Heart left ventricle (tissue), 16 donors: ENCODE results near the gene BMPR1B. TPM values are rescaled to one million over a fixed set of nuclear protein-coding genes. Genes with fewer than 3 reads are reported as not detected.

Experiments used
- ATAC-seq, 4 donors: fragments of 200-7000 bp; cut with Tn5 transposase; one replicate each; pipeline ENCODE4 v1.9.1; 2020 to 2022; ENCODE audit warnings: moderate library complexity in 4 of 4, mild to moderate bottlenecking in 3 of 4, moderate number of reproducible peaks in 1 of 4
- DNase-seq, 5 donors: peaks; one replicate each; pipeline ENCODE4 v3.0.0-alpha.2; 2020
- H3K27ac ChIP-seq, 12 donors: fragments of 200-600 bp; sonication (generic) in 4 of 12; one replicate each; pipeline versions ENCODE4 v1.5.0 to v1.8.0; 2016 to 2022; ENCODE audit warnings: mild to moderate bottlenecking in 2 of 12
- H3K27me3 ChIP-seq, 9 donors: fragments of 200-600 bp; sonication (generic) in 2 of 9; one replicate each; pipeline versions ENCODE4 v1.5.1 to v1.8.0; 2016 to 2022; ENCODE audit warnings: mild to moderate bottlenecking in 3 of 9
- H3K36me3 ChIP-seq, 9 donors: fragments of 200-600 bp; sonication (generic) in 2 of 9; one replicate each; pipeline versions ENCODE4 v1.5.0 to v1.8.0; 2018 to 2022; ENCODE audit warnings: mild to moderate bottlenecking in 2 of 9
- H3K4me1 ChIP-seq, 12 donors: fragments of 200-600 bp; sonication (generic) in 4 of 12; one replicate each; pipeline versions ENCODE4 v1.5.0 to v1.8.0; 2016 to 2022; ENCODE audit warnings: mild to moderate bottlenecking in 3 of 12
- H3K4me3 ChIP-seq, 12 donors: fragments of 200-600 bp; sonication (generic) in 4 of 12; one replicate each; pipeline versions ENCODE4 v1.5.0 to v1.8.0; 2017 to 2022; ENCODE audit warnings: mild to moderate bottlenecking in 9 of 12, moderate library complexity in 4 of 12
- H3K9me3 ChIP-seq, 12 donors: fragments of 200-600 bp; sonication (generic) in 4 of 12; one replicate each; pipeline versions ENCODE4 v1.5.0 to v1.8.0; 2016 to 2022; ENCODE audit warnings: mild to moderate bottlenecking in 1 of 12
- CTCF ChIP-seq, 12 donors: fragments of 200-600 bp; sonication (generic) in 4 of 12; IDR thresholded peaks; one replicate each; pipeline versions ENCODE4 v1.5.0 to v1.8.0; 2018 to 2022; ENCODE audit warnings: antibody characterized with exemption in 12 of 12, mild to moderate bottlenecking in 5 of 12
- POLR2A ChIP-seq, 2 donors: fragments of 450-650 bp; IDR thresholded peaks; one replicate each; pipeline ENCODE4 v1.6.1; 2017; ENCODE audit warnings: antibody characterized with exemption in 2 of 2, mild to moderate bottlenecking in 2 of 2, moderate library complexity in 2 of 2
- WGBS, 4 donors: extraction: QIAGEN DNeasy Blood & Tissue Kit in 2 of 4; methylation state at CpG; one replicate each; pipeline versions ENCODE4 v1.1.5 to v1.1.7; 2013 to 2018; 5-methylcytosine and 5-hydroxymethylcytosine counted together
- intact Hi-C, 10 donors: fragments of 100-400 bp; cut with DNase I; formaldehyde crosslinking; loops; one replicate each; pipeline versions ENCODE4 v1.11.1 to v1.14.2; 2022
- polyA plus RNA-seq, 2 donors: library from polyadenylated mRNA; stranded (reverse); fragments of 200-250 nt; gene quantifications; one replicate each; pipeline ENCODE4 v1.2.3, GENCODE V29; 2013
- total RNA-seq, 9 donors: library from RNA; depleted of rRNA in 2 of 9; stranded (reverse); fragments of >200 nt in 2 of 9; fragmentation: NEBNext Ultra II Directional in 3 of 9; extraction: Animal tissue kit (Norgen Biotek cat#: 25700) in 3 of 9; gene quantifications; one replicate each; pipeline versions ENCODE4 v1.1.0 to v1.2.4, GENCODE V29; 2016 to 2023
- donor health status: ischemic (EF 13 %, LVEDD 7.1; RV severe dilation, severe dysfunction).
- donor health status: healthy with polysubstance abuse.
- donor health status: DM: no; HTN: yes; CAD: no.
- donor health status: DM: no; HTN: no; CAD: no.
- donor health status: ischemic (EF 25% LVEDD 6.9; RV normal size, moderate dysfunction).
- donor health status: ischemic (EF 25% LVEDD 5.7; RV mildly dilated, moderate dysfunction).
- donor health status: healthy.
- donor health status: DM: yes; HTN: yes; CAD: no.
- donor health status: ischemic (EF 35%, LVEDD 5.7; RV mildly dilated, moderate dysfunction).
- donor health status: nonischemic (EF 11% LVEDD 7.7; RV severe dilation, severe dysfunction).
- donor health status: DM: yes; HTN: yes; CAD: no.
- donor health status: PGD.
- donor health status: ischemic (EF 29% LVEDD 5.4; RV normal size, mild dysfunction).
- donor health status: nonischemic (EF 23%, LVEDD 6.1; RV moderate dilation, normal function).

Gene BMPR1B
- total and polyA plus RNA-seq, 11 donors, result 0.29 to 7.6 (median 3.8) TPM

- Histone ChIP-seq H3K36me3 (peaks cover 0 to 16% (median 0%) of the 10 kb centered on the region in 9 donors), H3K4me1 (peaks cover 0 to 3% (median 0%) of the 10 kb centered on the region in 12 donors), H3K4me3 (no peak overlapping the region), H3K27me3 (no peaks in the 10 kb centered on the region), H3K27ac (no peak overlapping the region), H3K9me3 (no peaks in the 10 kb centered on the region)
- ATAC-seq, result no peak
- intact Hi-C loops, result no loop called here
- TF ChIP-seq CTCF (IDR thresholded peaks at IDR 0.05), result no peak
- TF ChIP-seq POLR2A (IDR thresholded peaks at IDR 0.05), result no peak
- no peak for DNase-seq
- WGBS, 4 donors, result 75 to 84% (median 79%) methylated on average over 8 of the region's 8 CpGs
Measured at GRCh38 chr4:95204267-95204844, 446.6 kb downstream of the BMPR1B start.

GRCh38 chr4:95204873-95205272, 447.1 kb downstream of the BMPR1B start:
- WGBS, 4 donors, result 34 to 69% (median 52%) methylated on average over 5 of the region's 5 CpGs
- Histone ChIP-seq H3K9me3 (no peaks in the 10 kb centered on the region), H3K4me1 (peaks cover 0 to 3% (median 0%) of the 10 kb centered on the region in 12 donors), H3K4me3 (no peak overlapping the region), H3K27me3 (no peaks in the 10 kb centered on the region), H3K36me3 (peaks cover 0 to 16% (median 0%) of the 10 kb centered on the region in 9 donors), H3K27ac (no peak overlapping the region)
- ATAC-seq (no peak), DNase-seq (no peak)
- intact Hi-C loops, result no loop called here
- TF ChIP-seq CTCF (IDR thresholded peaks at IDR 0.05) (no peak), POLR2A (IDR thresholded peaks at IDR 0.05) (no peak)
